Lower leg skin (tissue), 3 donors: ENCODE results near the gene CACNG8.

Experiments
- CTCF ChIP-seq, 3 donors: fragments of 450-650 bp; IDR thresholded peaks; one replicate each; pipeline ENCODE4 v1.5.1; 2016; ENCODE audit warnings: antibody characterized with exemption in 3 of 3, mild to moderate bottlenecking in 3 of 3, moderate library complexity in 2 of 3
- POLR2A ChIP-seq, 2 donors: fragments of 450-650 bp; IDR thresholded peaks; one replicate each; pipeline ENCODE4 v1.6.1; 2016 to 2017; ENCODE audit warnings: antibody characterized with exemption in 2 of 2, mild to moderate bottlenecking in 1 of 2, moderate library complexity in 1 of 2

GRCh38 chr19:53977429-53977990, 14.8 kb downstream of the CACNG8 start:
- TF ChIP-seq CTCF (IDR thresholded peaks at IDR 0.05) (no peak), POLR2A (IDR thresholded peaks at IDR 0.05) (no peak)
